Activated CD8-positive, alpha-beta memory T cell treated with anti-CD3 and anti-CD28 coated beads, Interleukin-2, amount 50 U/mL, for 24 hours (primary cell): ENCODE measurements around the gene CUX1.
"Not testable (repeated sequence)": the region's sequence is repeated elsewhere in the genome, so short reads cannot be mapped to it uniquely, and the experiment has no call there.

Source experiments
- DNase-seq: peaks from one replicate; pipeline ENCODE4 v3.0.0-alpha.2; 2020; ENCODE audit errors: extremely low read depth

CUX1 gene

DNA sequence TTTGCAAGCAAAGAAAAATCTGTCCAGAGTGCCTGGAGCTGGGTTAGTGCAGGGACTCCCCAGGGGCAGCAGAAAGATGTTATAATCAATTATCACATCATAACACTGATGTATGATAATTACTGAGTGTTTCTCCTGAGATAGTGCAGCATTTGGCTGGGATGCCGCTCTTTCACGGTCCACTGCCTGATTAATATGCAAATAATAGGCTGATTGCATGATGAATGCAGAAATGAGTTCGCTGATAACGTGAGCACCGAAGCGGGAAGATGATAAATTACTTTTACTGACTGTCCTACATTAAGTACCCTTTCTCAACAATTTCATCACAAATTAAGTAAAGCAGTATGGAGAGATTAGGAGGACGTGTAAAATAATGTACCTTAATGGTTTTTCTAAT lies 397.8 kb downstream of the CUX1 start:
- no peak for DNase-seq

GRCh38 chr7:102215711-102216110 lies 398.3 kb downstream of the CUX1 start:
- no peak for DNase-seq

DNA sequence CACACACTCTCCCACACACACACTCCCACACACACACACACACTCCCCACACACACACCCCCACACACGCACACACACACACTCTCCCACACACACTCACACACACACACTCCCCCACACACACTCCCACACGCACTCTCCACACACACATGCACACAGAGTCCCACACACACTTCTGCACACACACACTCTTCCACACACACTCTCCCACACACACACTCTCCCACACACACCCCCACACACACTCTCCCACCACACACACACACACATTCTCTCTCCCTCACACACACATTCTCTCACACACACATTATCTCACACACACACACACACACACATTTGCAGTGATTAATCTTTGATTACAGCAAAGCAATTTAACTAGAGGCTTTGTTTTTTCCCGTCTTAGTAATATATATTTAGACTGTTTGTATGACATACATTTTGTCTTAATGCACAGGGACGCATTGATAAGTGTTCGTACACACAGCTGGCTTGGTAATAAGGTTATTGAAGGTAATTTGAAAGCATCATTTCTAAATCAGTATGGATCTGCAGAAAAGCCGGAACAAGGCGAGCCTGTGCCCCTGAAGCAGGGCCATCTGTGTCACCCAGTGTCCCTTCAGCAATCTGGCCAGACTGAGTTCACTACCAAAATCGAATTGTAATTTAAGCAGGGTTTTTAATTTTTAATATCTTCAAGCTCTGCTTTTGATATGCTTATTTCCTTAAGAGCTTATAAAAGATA lies 399.3 kb downstream of the CUX1 start:
- no peak for DNase-seq

DNA sequence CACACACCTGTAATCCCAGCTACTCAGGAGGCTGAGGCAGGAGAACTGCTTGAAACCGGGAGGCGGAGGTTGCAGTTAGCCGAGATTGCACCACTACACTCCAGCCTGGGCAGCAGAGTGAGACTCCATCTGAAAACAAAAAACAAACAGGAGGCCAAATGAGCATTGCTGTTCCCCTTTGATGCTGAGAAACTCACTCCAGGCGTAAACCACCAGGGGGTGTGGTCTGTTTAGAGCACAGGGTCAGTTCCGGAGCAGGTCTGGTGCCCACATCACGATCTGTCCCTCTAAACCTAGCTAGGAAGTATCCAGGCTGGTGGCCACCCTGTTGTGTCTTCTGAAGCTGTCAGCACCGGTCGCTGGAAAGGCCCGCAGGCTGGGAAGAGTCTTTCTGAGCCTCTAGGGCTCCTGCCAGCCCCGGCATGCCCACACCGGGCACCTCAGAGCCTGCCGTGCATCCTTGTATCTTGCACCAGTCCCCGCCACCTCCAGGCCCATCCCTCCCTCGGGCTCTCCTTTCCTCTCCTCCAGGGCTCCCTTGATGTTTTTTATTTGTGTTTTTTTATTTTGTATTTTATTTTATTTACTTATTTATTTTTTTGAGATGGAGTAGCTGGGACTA lies 402.9 kb downstream of the CUX1 start:
- DNase-seq = no peak

DNA sequence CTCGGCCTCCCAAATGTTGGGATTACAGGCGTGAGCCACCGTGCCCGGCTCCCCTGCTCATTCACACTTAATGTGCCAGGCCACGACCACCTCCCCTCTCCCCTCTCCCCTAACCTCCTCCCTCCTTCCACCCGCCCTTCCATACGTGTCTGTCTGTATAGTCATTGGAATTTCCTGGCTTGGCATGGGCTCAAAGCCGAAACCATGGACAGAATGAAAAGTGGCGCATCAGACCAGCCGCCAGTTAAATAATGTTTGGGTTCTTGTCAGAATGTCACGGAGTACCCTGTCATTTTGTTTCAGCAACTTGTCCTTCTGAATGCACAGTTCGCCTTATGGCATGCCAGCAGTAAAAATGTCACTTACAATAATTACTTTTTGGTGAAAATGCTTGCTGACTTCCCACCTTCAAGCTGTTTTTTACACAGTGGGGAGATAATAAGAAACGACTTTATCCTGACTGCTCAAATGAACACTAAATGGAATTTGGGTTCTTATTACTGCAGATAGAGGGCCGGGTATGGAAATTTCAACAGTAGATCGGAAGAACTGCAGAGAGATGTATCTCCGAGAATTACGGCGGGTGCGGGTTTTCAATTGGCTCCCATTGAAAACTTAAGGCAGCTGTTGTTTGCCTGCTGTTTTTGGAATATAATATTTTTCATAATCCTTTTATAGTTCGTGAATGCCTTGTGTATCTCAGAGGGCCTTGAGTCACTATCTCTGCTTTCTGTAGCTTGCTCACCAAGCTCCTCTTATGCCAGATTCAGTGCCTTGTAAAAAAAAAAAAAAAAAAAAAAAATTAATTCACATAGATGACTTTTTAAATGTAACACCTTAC lies 403.8 kb downstream of the CUX1 start:
- DNase-seq = no peak

GRCh38 chr7:102221961-102222360 lies 404.5 kb downstream of the CUX1 start:
- DNase-seq = no peak

GRCh38 chr7:102222445-102222844 lies 405.0 kb downstream of the CUX1 start:
- DNase-seq = no peak

- DNase-seq = no peak
These were observed 405.8 kb downstream of the CUX1 start for GRCh38 chr7:102223184-102223583.

DNA sequence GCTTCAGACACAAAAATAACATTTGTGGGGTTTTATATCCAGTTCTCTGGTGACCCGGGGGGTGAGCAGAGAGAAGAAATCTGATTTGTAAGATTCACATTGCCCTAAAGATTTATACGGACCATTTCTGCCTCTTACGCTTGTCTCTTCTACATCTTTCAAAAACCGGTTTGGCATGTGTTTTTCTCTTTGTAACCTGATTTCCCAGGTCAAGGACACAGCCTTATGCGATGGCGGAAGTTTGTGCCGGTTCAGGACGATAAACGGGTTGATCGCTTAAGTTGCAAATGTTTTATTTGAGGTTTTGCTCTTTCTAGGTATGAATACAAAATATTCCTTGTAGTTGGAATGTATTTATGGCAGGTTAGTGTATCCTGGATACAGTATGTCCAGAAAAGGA lies 407.6 kb downstream of the CUX1 start:
- DNase-seq = no peak

DNA sequence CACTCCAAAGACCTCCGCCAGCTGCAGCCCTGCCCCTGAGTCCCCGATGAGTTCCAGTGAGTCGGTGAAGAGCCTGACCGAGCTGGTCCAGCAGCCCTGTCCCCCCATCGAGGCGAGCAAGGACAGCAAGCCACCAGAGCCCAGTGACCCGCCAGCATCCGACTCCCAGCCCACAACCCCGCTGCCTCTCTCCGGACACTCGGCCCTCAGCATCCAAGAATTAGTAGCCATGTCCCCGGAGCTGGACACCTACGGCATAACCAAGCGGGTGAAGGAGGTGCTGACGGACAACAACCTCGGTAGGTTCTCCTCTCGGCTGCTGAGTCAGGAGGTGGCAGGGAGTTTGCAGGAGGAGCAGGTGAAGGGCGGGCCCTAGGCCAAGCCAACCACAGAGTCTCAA lies 409.9 kb downstream of the CUX1 start:
- DNase-seq = no peak

DNA sequence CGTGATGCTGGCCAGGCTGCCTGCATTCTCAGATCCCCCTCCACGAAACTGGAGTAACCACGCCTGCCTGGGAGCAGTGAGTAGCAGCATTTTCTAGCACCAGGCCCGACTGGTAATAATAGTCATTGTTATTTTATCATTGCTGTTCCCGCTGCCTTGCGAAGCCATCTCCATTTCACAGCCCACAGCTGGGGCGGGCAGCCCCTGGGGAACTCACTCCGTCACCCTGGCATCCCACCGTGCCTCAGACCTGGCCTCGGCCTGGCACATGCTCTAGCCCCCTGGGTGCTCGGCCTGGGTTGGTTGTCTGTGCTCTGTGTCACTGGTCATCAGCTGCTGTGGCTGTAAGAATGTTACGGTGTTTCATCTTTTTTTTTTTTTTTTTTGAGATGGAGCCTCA lies 411.5 kb downstream of the CUX1 start:
- DNase-seq = no peak

DNA sequence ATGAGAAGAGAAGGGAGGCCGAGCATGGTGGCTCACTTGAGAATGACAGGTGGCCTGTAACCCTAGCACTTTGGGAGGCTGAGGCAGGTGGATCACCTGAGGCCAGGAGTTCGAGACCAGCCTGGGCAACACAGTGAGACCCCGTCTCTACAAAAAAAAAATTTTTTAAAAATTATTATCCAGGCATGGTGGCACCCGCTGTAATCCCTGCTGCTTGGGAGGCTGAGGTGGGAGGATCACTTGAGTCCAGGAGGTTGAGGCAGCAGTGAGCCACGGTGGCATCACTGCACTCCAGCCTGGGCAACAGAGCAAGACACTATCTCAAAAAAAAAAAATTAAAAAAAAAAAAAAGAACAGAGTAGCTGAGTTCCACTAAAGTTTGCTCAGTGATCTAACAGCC lies 412.7 kb downstream of the CUX1 start:
- not testable (repeated sequence) for DNase-seq

DNA sequence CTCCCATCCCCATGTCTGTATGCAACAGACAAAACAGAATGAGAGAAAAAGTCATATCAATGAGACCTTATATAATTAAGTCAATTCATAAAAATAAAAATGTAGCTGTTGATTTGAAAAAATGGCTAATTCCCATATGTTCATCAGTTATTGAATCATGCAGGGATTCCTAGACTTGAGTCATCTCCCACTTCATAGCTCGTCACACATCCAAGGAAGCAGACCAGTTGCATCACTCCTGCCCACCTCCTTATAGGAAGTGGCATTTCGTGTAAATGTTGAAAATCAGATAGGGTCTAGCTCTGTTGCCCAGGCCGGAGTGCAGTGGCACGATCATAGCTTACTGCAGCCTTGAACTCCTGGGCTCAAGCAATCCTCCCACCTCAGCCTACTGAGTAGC lies 413.2 kb downstream of the CUX1 start:
- no peak for DNase-seq

- DNase-seq = no peak
These were observed 415.3 kb downstream of the CUX1 start for GRCh38 chr7:102232611-102233286.

DNA sequence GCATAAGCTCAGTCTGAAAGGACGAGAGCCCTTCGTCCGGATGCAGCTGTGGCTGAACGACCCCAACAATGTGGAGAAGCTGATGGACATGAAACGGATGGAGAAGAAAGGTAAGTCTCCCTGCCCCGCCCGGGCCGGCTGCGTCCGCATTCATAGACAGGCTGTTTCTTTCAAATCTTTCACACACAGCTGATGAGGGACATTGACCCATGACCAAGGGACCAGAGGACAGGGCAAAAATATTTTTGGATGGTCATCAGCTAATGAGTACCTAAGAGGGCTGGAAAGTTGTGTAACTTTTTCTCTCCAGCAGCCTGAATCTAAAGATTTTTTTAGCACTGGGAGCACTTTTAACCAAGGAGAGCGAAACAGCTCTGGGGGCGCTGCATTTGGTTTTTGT lies 416.7 kb downstream of the CUX1 start:
- no peak for DNase-seq

DNA sequence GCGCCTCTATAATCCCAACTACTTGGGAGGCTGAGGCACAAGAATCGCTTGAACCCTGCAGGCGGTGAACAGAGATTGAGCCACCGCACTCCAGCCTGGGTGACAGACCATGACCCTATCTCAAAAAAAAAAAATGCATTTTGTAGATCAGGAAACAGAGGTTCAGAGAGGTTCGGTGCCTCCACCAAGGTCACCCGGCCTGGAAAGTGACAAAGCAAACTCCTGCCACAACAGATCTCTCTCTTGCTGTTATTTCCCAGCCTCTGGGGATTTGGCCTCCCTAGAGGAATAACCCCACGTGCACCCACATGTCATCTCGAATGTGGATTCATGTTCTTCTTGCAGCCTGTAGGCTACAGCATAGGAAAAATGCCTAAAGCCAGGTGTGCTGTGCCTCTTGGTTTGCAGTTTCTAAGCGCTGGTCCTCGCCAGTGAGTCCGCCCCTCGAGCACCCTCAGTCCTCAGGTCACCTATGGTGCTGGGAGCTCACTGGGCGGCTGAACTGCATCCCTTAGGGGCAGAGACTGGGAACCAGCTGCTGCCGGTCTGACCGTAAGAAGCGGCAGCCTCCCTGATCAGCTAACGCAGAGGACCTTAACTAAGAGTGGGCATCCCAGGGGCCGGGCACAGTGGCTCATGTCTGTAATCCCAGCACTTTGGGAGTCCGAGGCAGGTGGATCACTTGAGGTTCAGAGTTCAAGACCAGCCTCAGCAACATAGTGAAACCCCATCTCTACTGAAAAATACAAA lies 417.6 kb downstream of the CUX1 start:
- no peak for DNase-seq

DNA sequence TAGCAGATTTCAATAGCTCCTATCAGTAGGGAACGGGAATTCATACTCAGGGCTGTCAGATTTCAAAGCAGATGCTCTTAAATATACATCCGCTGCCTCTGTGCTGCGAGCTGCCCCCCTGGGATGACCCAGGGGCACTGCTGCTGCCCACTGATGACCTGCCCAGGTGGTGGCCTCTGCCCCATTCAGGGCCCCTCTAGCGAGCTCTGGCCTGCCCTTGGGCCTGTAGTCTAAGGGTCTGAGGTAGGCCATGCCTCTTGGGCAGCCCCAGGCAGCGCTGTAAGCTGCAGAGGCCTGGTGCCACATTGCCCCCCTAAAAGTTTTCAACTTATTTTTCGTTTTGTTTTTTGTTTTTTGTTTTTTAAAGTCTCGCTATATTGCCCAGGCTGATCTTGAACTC lies 418.7 kb downstream of the CUX1 start:
- no peak for DNase-seq

DNA sequence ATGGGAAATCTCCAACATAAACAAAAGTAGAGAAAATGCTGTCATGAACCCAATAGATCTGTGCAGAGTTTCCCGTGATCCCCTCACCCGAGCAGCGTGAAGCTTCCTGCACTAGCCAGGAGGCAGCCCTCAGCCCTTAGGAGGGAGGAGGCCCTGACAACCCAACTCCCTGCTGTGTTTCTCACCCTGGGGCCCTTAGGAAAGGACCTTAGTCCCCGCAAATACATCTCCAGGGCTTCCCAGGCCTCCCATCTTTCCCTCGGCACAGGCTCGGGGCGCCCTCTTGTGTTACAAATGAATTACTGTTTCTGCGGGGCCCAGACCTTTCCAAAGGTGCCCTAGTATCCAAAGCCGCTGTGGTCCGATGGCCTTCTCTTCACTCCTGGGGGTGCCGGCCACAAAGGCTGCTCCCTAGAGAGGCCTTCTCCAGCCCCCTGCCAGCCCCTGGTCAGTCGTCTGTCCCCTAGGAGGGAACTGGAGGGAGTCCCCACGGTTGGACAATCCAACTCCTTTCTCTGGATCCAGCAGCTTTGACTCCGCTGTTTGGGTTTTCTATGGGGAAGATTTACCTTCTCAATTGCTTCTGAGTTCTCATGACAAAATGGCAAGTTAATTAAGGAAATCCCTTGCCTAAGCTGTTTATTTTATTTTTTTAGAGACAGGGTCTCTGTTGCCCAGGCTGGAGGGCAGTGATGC lies 419.3 kb downstream of the CUX1 start:
- DNase-seq = no peak

- no peak for DNase-seq
These were observed 421.9 kb downstream of the CUX1 start for GRCh38 chr7:102239206-102239820.

GRCh38 chr7:102241431-102241830 lies 424.0 kb downstream of the CUX1 start:
- no peak for DNase-seq
